Medulla oblongata (tissue), 1 donor: ENCODE data around the gene MTCL3.
"Not testable (repeated sequence)": the region's sequence is repeated elsewhere in the genome, so short reads cannot be mapped to it uniquely, and the experiment has no call there.

ENCODE experiments used
- DNase-seq: peaks from one replicate; pipeline ENCODE4 v3.0.0-alpha.2; 2015; ENCODE audit errors: extremely low spot score

The MTCL3 gene

DNA sequence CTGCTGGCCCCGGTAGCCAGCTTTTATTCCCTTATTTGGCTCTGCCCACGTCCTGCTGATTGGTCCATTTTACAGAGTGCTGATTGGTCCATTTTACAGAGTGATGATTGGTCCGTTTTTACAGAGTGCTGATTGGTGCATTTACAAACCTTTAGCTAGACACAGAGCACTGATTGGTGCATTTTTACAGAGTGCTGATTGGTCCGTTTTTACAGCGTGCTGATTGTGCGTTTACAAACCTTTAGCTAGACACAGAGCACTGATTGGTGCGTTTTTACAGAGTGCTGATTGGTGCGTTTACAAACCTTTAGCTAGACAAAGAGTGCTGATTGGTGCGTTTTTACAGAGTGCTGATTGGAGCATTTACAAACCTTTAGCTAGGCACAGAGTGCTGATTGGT lies 90.6 kb downstream of the MTCL3 start:
- DNase-seq = not testable (repeated sequence)

DNA sequence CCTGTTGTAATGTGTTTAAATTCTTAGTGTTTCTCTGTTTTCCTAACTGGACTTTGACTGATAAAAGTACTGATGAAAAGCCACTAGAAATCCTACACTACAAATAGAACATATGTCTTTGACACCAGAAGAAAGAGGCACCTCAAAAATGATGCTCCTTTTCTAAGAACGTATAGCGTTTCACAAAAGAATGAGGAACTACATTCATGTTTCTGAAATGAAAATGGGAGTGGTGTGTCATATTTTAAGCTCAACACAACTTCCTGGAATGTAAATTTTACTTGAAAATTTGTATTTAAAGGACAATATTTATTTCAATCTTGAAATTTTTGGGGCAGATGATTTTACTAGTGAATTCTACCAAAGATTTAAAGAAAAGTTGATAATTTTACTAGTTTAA lies 95.2 kb downstream of the MTCL3 start:
- DNase-seq = no peak
